Mucosa of descending colon (tissue), 3 donors: ENCODE data around the gene LRRC74A. TPM values are rescaled to one million over a fixed set of nuclear protein-coding genes. Genes with fewer than 3 reads are reported as not detected.

Experiments used
- ATAC-seq: fragments of 200-7000 bp; cut with Tn5 transposase; one replicate; pipeline ENCODE4 v1.9.1; 2020; ENCODE audit warnings: mild to moderate bottlenecking, moderate library complexity
- DNase-seq, 3 donors: peaks; one replicate each; pipeline ENCODE4 v3.0.0-alpha.2; 2020
- H3K36me3 ChIP-seq: fragments of 200-600 bp; one replicate; pipeline ENCODE4 v1.8.0; 2021; ENCODE audit warnings: low read depth, mild to moderate bottlenecking
- H3K4me1 ChIP-seq: fragments of 200-600 bp; one replicate; pipeline ENCODE4 v1.8.0; 2021; ENCODE audit warnings: low read depth, mild to moderate bottlenecking
- H3K4me3 ChIP-seq: fragments of 200-600 bp; one replicate; pipeline ENCODE4 v1.8.0; 2021; ENCODE audit warnings: mild to moderate bottlenecking
- H3K9me3 ChIP-seq: fragments of 200-600 bp; one replicate; pipeline ENCODE4 v1.8.0; 2021; ENCODE audit warnings: mild to moderate bottlenecking
- intact Hi-C, 2 donors: fragments of 100-400 bp; cut with DNase I in 1 of 2; cut with micrococcal nuclease in 1 of 2; formaldehyde crosslinking; loops; one replicate each; pipeline versions ENCODE4 v1.11.0 to v1.11.1; 2022; cut with DNase I, micrococcal nuclease
- long read RNA-seq, 2 donors: library from polyadenylated mRNA; unstranded; transcript quantifications; one replicate each; pipeline ENCODE4 v2.0.0, GENCODE V29; 2019 to 2021
- total RNA-seq, 3 donors: library from RNA; stranded (reverse); fragmentation: NEBNext Ultra II Directional in 2 of 3; extraction: Animal tissue kit (Norgen Biotek cat#: 25700) in 2 of 3; gene quantifications; one replicate each; pipeline versions ENCODE4 v1.2.1 to v1.2.4, GENCODE V29; 2021 to 2023
- TF ChIP-seq, protein P1 (sequence below): fragments of 200-600 bp; IDR thresholded peaks from one replicate; pipeline ENCODE4 v1.8.0; 2022; ENCODE audit warnings: antibody characterized with exemption, mild to moderate bottlenecking
- donor health status: DM: no; HTN: no; CAD: no; lungs with moderate emphysema.
- donor health status: DM: no; HTN: no; CAD: no.
- donor health status: DM: no; HTN: yes; CAD: no.

LRRC74A gene
- not detected for total RNA-seq
- long read RNA-seq, donor 1, result 0 reads
- long read RNA-seq, donor 2, result 0 reads

DNA sequence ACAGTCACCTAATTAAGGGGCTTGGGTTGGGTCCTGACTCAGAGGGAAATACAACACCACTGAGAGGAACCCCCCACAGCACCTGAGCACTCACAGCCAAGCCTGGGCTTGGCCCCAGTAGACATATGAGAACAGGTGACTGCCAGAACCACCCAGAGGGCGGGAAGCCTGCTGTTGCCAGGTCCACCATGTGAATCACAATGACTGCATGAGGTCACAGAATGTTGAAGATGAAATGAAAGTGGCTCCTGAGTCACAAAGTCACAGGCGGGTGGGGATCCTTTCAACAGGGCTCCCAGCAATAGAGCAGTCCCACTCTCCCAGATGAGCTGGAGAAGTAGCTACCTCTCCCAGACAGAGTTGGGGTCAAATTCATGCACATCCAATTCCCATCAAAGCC lies at the start of gene LRRC74A:
TSS of gene LRRC74A (plus strand) at position 287 of the 400 bp plus-strand sequence. CDS start 290 bp downstream, outside the sequence.
- DNase-seq (no peak), ATAC-seq (peak; percentile 56)
- Histone ChIP-seq H3K36me3 (no peaks in the 10 kb centered on the region), H3K4me1 (no peaks in the 10 kb centered on the region), H3K4me3 (no peak within 1 kb of the TSS), H3K9me3 (no peaks in the 10 kb centered on the region)
- intact Hi-C loops, result no loop called here
- TF ChIP-seq, protein P1, sequence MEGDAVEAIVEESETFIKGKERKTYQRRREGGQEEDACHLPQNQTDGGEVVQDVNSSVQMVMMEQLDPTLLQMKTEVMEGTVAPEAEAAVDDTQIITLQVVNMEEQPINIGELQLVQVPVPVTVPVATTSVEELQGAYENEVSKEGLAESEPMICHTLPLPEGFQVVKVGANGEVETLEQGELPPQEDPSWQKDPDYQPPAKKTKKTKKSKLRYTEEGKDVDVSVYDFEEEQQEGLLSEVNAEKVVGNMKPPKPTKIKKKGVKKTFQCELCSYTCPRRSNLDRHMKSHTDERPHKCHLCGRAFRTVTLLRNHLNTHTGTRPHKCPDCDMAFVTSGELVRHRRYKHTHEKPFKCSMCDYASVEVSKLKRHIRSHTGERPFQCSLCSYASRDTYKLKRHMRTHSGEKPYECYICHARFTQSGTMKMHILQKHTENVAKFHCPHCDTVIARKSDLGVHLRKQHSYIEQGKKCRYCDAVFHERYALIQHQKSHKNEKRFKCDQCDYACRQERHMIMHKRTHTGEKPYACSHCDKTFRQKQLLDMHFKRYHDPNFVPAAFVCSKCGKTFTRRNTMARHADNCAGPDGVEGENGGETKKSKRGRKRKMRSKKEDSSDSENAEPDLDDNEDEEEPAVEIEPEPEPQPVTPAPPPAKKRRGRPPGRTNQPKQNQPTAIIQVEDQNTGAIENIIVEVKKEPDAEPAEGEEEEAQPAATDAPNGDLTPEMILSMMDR, result no peak

- DNase-seq (no peak), ATAC-seq (peak; percentile 5)
- no peaks in the 10 kb centered on the region for H3K36me3 ChIP-seq
- TF ChIP-seq, protein P1, result no peak
- H3K9me3 ChIP-seq, result no peaks in the 10 kb centered on the region
- no peaks in the 10 kb centered on the region for H3K4me1 ChIP-seq
- H3K4me3 ChIP-seq, result no peak overlapping the region
- intact Hi-C loops, result no loop called here
Measured at GRCh38 chr14:76776428-76777251, 49.6 kb upstream of the LRRC74A start.

GRCh38 chr14:76777721-76778120 lies 48.5 kb upstream of the LRRC74A start:
- ATAC-seq (no peak), DNase-seq (no peak)
- Histone ChIP-seq H3K4me1 (no peaks in the 10 kb centered on the region), H3K4me3 (no peak overlapping the region), H3K36me3 (no peaks in the 10 kb centered on the region), H3K9me3 (no peaks in the 10 kb centered on the region)
- intact Hi-C loops, result no loop called here
- TF ChIP-seq, protein P1, result no peak

GRCh38 chr14:76778546-76779215 lies 47.5 kb upstream of the LRRC74A start:
- DNase-seq (no peak), ATAC-seq (no peak)
- intact Hi-C loops, result no loop called here
- H3K4me3 ChIP-seq, result no peak overlapping the region
- TF ChIP-seq, protein P1, result no peak
- H3K36me3 ChIP-seq, result no peaks in the 10 kb centered on the region
- no peaks in the 10 kb centered on the region for H3K9me3 ChIP-seq
- no peaks in the 10 kb centered on the region for H3K4me1 ChIP-seq

GRCh38 chr14:76779221-76780057 lies 46.8 kb upstream of the LRRC74A start:
- Histone ChIP-seq H3K36me3 (no peaks in the 10 kb centered on the region), H3K9me3 (no peaks in the 10 kb centered on the region), H3K4me3 (no peak overlapping the region), H3K4me1 (no peaks in the 10 kb centered on the region)
- DNase-seq (no peak), ATAC-seq (no peak)
- TF ChIP-seq, protein P1, result no peak
- intact Hi-C loops, result no loop called here
